Mesendoderm (in vitro differentiated cells): ENCODE measurements around the gene FBRSL1.
A peak's percentile ranks its signal among the peaks of the same experiment; 100 is the strongest.

Source experiments
- DNase-seq: peaks from one replicate; pipeline ENCODE4 v3.0.0; 2013
- H2AK5ac ChIP-seq: 2 replicates; pipeline ENCODE4 v1.6.1; 2013; ENCODE audit warnings: low read length, inconsistent platforms
- H2BK120ac ChIP-seq: 2 replicates; pipeline ENCODE4 v1.6.1; 2013; ENCODE audit warnings: low read depth, mild to moderate bottlenecking, low read length, moderate library complexity, mixed read lengths
- H2BK15ac ChIP-seq: replicated peaks from 2 replicates; pipeline ENCODE4 v1.6.1; 2013; ENCODE audit warnings: low read depth, mild to moderate bottlenecking, moderate library complexity
- H2BK5ac ChIP-seq: 2 replicates; pipeline ENCODE4 v1.6.1; 2013; ENCODE audit warnings: low read length, inconsistent platforms
- H3K18ac ChIP-seq: 2 replicates; pipeline ENCODE4 v1.6.1; 2013; ENCODE audit warnings: mild to moderate bottlenecking, low read length, mixed read lengths
- H3K23ac ChIP-seq: one replicate; pipeline ENCODE4 v1.6.1; 2013; ENCODE audit warnings: low read length
- H3K27ac ChIP-seq: 2 replicates; pipeline ENCODE4 v1.5.1; 2013; ENCODE audit warnings: low read depth, mild to moderate bottlenecking, inconsistent platforms, low read length, moderate library complexity
- H3K27me3 ChIP-seq: 2 replicates; pipeline ENCODE4 v1.6.1; 2013; ENCODE audit warnings: low read length, control low read depth, mild to moderate bottlenecking, inconsistent platforms; ENCODE audit not compliant: insufficient read depth, poor library complexity
- H3K36me3 ChIP-seq: 2 replicates; pipeline ENCODE4 v1.6.1; 2013; ENCODE audit warnings: low read length, inconsistent platforms; ENCODE audit not compliant: control insufficient read depth, insufficient read depth
- H3K4ac ChIP-seq: one replicate; pipeline ENCODE4 v1.6.1; 2013; ENCODE audit warnings: low read depth, mild to moderate bottlenecking, low read length, moderate library complexity
- H3K4me1 ChIP-seq: 2 replicates; pipeline ENCODE4 v1.6.1; 2013; ENCODE audit warnings: low read depth, low read length, inconsistent platforms; ENCODE audit not compliant: control insufficient read depth
- H3K4me2 ChIP-seq: 2 replicates; pipeline ENCODE4 v1.6.1; 2013; ENCODE audit warnings: low read length
- H3K4me3 ChIP-seq: 2 replicates; pipeline ENCODE4 v1.5.1; 2013; ENCODE audit warnings: mild to moderate bottlenecking, low read length
- H3K56ac ChIP-seq: one replicate; pipeline ENCODE4 v1.6.1; 2013; ENCODE audit warnings: low read length
- H3K79me1 ChIP-seq: 2 replicates; pipeline ENCODE4 v1.6.1; 2013; ENCODE audit warnings: low read length, inconsistent platforms
- H3K79me2 ChIP-seq: 2 replicates; pipeline ENCODE4 v1.6.1; 2013; ENCODE audit warnings: mild to moderate bottlenecking, low read length; ENCODE audit not compliant: control insufficient read depth, insufficient read depth
- H3K9ac ChIP-seq: 2 replicates; pipeline ENCODE4 v1.6.1; 2013; ENCODE audit warnings: low read length, inconsistent platforms
- H4K5ac ChIP-seq: one replicate; pipeline ENCODE4 v1.6.1; 2013; ENCODE audit warnings: low read length
- H4K8ac ChIP-seq: one replicate; pipeline ENCODE4 v1.6.1; 2013; ENCODE audit warnings: low read depth, mild to moderate bottlenecking, control low read depth, low read length, moderate library complexity
- WGBS: extraction: QIAGEN DNeasy Blood & Tissue Kit; methylation state at CpG from one replicate; pipeline ENCODE4 v1.1.7; 2013; ENCODE audit warnings: low lambda C conversion rate, missing lambda C conversion rate; ENCODE audit not compliant: insufficient coverage; ENCODE audit errors: extremely low coverage; 5-methylcytosine and 5-hydroxymethylcytosine counted together

FBRSL1 gene

GRCh38 chr12:132555686-132556085, 65.7 kb downstream of the FBRSL1 start:
- no peak overlapping the region for H3K9ac ChIP-seq
- no peak overlapping the region for H4K8ac ChIP-seq
- H3K4me1 ChIP-seq = no peaks in the 10 kb centered on the region
- no peaks in the 10 kb centered on the region for H3K27me3 ChIP-seq
- no peak overlapping the region for H3K27ac ChIP-seq
- H3K36me3 ChIP-seq = no peaks in the 10 kb centered on the region
- no peak overlapping the region for H4K5ac ChIP-seq
- no CpG with 5 or more reads among the region's 13 CpGs for WGBS
- no peak overlapping the region for H2BK15ac ChIP-seq
- no peak overlapping the region for H3K56ac ChIP-seq
- H3K18ac ChIP-seq = no peak overlapping the region
- no peak overlapping the region for H2BK5ac ChIP-seq
- no peak for DNase-seq
- no peak overlapping the region for H3K4me2 ChIP-seq
- no peak overlapping the region for H3K4me3 ChIP-seq
- no peak overlapping the region for H2BK120ac ChIP-seq
- no peak overlapping the region for H3K4ac ChIP-seq
- H2AK5ac ChIP-seq = no peak overlapping the region
- no peaks in the 10 kb centered on the region for H3K79me2 ChIP-seq
- H3K79me1 ChIP-seq = no peaks in the 10 kb centered on the region
- no peak overlapping the region for H3K23ac ChIP-seq

GRCh38 chr12:132556216-132556615, 66.3 kb downstream of the FBRSL1 start:
- no peaks in the 10 kb centered on the region for H3K36me3 ChIP-seq
- H3K27me3 ChIP-seq = no peaks in the 10 kb centered on the region
- H3K4ac ChIP-seq = no peak overlapping the region
- no peak overlapping the region for H4K8ac ChIP-seq
- H2BK15ac ChIP-seq = no peak overlapping the region
- no peaks in the 10 kb centered on the region for H3K79me1 ChIP-seq
- no peak overlapping the region for H3K4me3 ChIP-seq
- H4K5ac ChIP-seq = no peak overlapping the region
- H3K23ac ChIP-seq = no peak overlapping the region
- WGBS = no CpG with 5 or more reads among the region's 16 CpGs
- no peak for DNase-seq
- H3K27ac ChIP-seq = no peak overlapping the region
- no peak overlapping the region for H2BK120ac ChIP-seq
- H2AK5ac ChIP-seq = no peak overlapping the region
- H3K79me2 ChIP-seq = no peaks in the 10 kb centered on the region
- H3K56ac ChIP-seq = no peak overlapping the region
- no peaks in the 10 kb centered on the region for H3K4me1 ChIP-seq
- H3K9ac ChIP-seq = no peak overlapping the region
- no peak overlapping the region for H3K18ac ChIP-seq
- H2BK5ac ChIP-seq = no peak overlapping the region
- no peak overlapping the region for H3K4me2 ChIP-seq

GRCh38 chr12:132556801-132557200, 66.8 kb downstream of the FBRSL1 start:
- Histone ChIP-seq H2BK5ac (no peak overlapping the region), H3K27ac (no peak overlapping the region), H2BK15ac (no peak overlapping the region), H3K4me2 (no peak overlapping the region), H3K23ac (no peak overlapping the region), H2AK5ac (no peak overlapping the region), H3K18ac (no peak overlapping the region), H3K4me3 (no peak overlapping the region), H4K8ac (no peak overlapping the region), H4K5ac (no peak overlapping the region), H3K79me1 (peaks cover 2% of the 10 kb centered on the region), H3K27me3 (no peaks in the 10 kb centered on the region), H3K4ac (no peak overlapping the region), H2BK120ac (no peak overlapping the region), H3K4me1 (no peaks in the 10 kb centered on the region), H3K56ac (no peak overlapping the region), H3K9ac (no peak overlapping the region), H3K36me3 (no peaks in the 10 kb centered on the region), H3K79me2 (peaks cover 3% of the 10 kb centered on the region)
- no CpG with 5 or more reads among the region's 17 CpGs for WGBS
- DNase-seq = no peak

GRCh38 chr12:132557291-132558015, 67.5 kb downstream of the FBRSL1 start:
- no peak for DNase-seq
- Histone ChIP-seq H2BK15ac (no peak overlapping the region), H3K27me3 (no peaks in the 10 kb centered on the region), H3K9ac (no peak overlapping the region), H3K4me1 (no peaks in the 10 kb centered on the region), H3K4me3 (no peak overlapping the region), H2BK5ac (no peak overlapping the region), H4K5ac (no peak overlapping the region), H3K4ac (no peak overlapping the region), H4K8ac (no peak overlapping the region), H3K79me2 (peaks cover 5% of the 10 kb centered on the region), H3K36me3 (no peaks in the 10 kb centered on the region), H3K27ac (no peak overlapping the region), H2BK120ac (no peak overlapping the region), H3K4me2 (no peak overlapping the region), H3K18ac (no peak overlapping the region), H3K79me1 (peaks cover 2% of the 10 kb centered on the region), H2AK5ac (no peak overlapping the region), H3K56ac (no peak overlapping the region), H3K23ac (no peak overlapping the region)
- WGBS = no CpG with 5 or more reads among the region's 19 CpGs

- Histone ChIP-seq H2BK5ac (no peak overlapping the region), H3K36me3 (no peaks in the 10 kb centered on the region), H4K8ac (no peak overlapping the region), H3K9ac (no peak overlapping the region), H3K79me2 (peaks cover 7% of the 10 kb centered on the region), H2BK15ac (no peak overlapping the region), H3K27me3 (no peaks in the 10 kb centered on the region), H3K4me3 (no peak overlapping the region), H3K4ac (no peak overlapping the region), H3K18ac (no peak overlapping the region), H3K4me2 (no peak overlapping the region), H3K23ac (peak overlapping the region; percentile 80), H3K79me1 (peaks cover 2% of the 10 kb centered on the region), H3K27ac (no peak overlapping the region), H2AK5ac (no peak overlapping the region), H4K5ac (no peak overlapping the region), H2BK120ac (no peak overlapping the region), H3K56ac (no peak overlapping the region), H3K4me1 (no peaks in the 10 kb centered on the region)
- no CpG with 5 or more reads among the region's 35 CpGs for WGBS
- DNase-seq = peak; percentile 28
These were observed 68.3 kb downstream of the FBRSL1 start for GRCh38 chr12:132558042-132558856.
